ENCODE data around the gene PRND. TPM values are rescaled to one million over a fixed set of nuclear protein-coding genes. Genes with fewer than 3 reads are reported as not detected.
"Not testable (repeated sequence)": the region's sequence is repeated elsewhere in the genome, so short reads cannot be mapped to it uniquely, and the experiment has no call there.

The PRND gene
- total RNA-seq, 3 donors from 2014 or later: not detected

DNA sequence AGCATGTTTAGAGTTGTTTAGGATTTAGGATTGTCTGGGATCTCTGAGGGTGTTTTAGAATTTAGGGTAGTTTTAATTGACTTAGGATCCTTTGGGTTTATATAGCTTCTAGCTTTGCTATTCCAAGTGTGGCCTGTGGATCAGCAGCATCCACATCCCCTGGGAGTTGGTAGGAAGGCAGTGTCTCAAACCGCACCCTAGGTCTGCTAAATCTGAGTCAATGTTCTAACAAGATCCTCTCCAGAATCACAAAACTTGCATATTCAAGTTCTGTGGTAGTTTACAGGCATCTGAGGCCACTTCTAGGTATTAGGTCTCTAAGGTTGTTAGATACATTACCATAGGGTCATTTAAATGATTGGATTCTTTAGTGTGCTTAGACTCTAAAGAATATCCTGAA, 48.3 kb downstream of the PRND start:
- Histone ChIP-seq H3K4me1 (no peaks in the 10 kb centered on the region), H3K27me3 (no peaks in the 10 kb centered on the region), H3K27ac (no peak overlapping the region), H3K9me3 (peaks cover 0 to 14% of the 10 kb centered on the region in 2 donors), H3K4me3 (no peak overlapping the region), H3K36me3 (no peaks in the 10 kb centered on the region)
- TF ChIP-seq POLR2AphosphoS5 (IDR thresholded peaks at IDR 0.05) (no peak), POLR2A (IDR thresholded peaks at IDR 0.05) (no peak)
- TF ChIP-seq, protein P1, sequence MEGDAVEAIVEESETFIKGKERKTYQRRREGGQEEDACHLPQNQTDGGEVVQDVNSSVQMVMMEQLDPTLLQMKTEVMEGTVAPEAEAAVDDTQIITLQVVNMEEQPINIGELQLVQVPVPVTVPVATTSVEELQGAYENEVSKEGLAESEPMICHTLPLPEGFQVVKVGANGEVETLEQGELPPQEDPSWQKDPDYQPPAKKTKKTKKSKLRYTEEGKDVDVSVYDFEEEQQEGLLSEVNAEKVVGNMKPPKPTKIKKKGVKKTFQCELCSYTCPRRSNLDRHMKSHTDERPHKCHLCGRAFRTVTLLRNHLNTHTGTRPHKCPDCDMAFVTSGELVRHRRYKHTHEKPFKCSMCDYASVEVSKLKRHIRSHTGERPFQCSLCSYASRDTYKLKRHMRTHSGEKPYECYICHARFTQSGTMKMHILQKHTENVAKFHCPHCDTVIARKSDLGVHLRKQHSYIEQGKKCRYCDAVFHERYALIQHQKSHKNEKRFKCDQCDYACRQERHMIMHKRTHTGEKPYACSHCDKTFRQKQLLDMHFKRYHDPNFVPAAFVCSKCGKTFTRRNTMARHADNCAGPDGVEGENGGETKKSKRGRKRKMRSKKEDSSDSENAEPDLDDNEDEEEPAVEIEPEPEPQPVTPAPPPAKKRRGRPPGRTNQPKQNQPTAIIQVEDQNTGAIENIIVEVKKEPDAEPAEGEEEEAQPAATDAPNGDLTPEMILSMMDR (IDR thresholded peaks at IDR 0.05): no peak
- intact Hi-C loops (cut with DNase I; ENCODE audit: low total_unique reads): loop anchor here (10.0 kb wide), 1 partner anchor 325 kb away; no protein-coding TSS in a partner anchor
- no peak for DNase-seq (ENCODE audit: low spot score in 2 of 2)

DNA sequence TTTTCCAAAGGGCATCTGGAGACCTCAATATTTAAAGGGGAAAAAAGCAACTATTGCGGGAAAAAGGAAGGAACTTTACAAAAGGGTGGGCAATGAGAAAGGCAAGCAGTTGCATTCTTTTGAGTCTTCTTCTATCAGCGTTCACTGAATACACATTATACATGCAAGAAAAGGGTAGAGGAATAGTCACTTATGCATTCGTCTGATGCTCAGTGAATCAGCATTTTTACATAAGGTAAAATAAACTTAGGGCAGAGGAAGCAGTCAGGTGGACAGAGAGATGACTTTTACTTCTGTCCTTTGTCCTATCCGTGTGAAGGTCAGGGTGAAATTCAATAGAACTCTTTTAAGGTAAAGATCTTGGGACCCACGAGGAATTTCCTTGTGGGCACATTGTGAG, 49.3 kb downstream of the PRND start:
- H3K9me3 ChIP-seq: peaks cover 0 to 14% of the 10 kb centered on the region in 2 donors
- H3K4me1 ChIP-seq: no peaks in the 10 kb centered on the region
- H3K27ac ChIP-seq: no peak overlapping the region
- TF ChIP-seq, protein P1 (IDR thresholded peaks at IDR 0.05): no peak
- TF ChIP-seq POLR2AphosphoS5 (IDR thresholded peaks at IDR 0.05): no peak
- TF ChIP-seq POLR2A (IDR thresholded peaks at IDR 0.05): no peak
- H3K4me3 ChIP-seq: no peak overlapping the region
- H3K36me3 ChIP-seq: no peaks in the 10 kb centered on the region
- no peak for DNase-seq (ENCODE audit: low spot score in 2 of 2)
- intact Hi-C loops (cut with DNase I; ENCODE audit: low total_unique reads): loop anchor here (10.0 kb wide), 1 partner anchor 324 kb away; no protein-coding TSS in a partner anchor
- no peaks in the 10 kb centered on the region for H3K27me3 ChIP-seq

DNA sequence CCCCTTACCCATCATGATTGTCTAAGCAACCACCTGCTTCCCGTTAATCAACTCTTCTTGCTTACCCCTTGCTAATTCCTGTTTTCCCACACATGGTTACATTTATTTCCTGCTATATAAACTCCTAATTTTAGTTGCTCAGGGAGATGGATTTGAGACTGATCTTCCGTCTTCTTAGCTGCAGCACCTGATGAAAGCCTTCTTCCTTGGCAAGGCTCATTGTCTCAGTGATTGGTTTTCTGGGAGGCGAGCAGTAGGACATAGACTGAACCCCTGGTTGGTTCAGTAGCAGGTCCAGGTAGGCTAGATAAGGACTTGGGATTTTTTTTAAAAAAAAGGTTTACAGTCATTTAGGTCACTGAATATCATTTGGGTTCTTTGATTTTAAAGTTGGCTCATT, 50.4 kb downstream of the PRND start:
- Histone ChIP-seq H3K27me3 (no peaks in the 10 kb centered on the region), H3K4me3 (no peak overlapping the region), H3K27ac (no peak overlapping the region), H3K4me1 (no peaks in the 10 kb centered on the region), H3K36me3 (no peaks in the 10 kb centered on the region), H3K9me3 (peaks cover 0 to 14% of the 10 kb centered on the region in 2 donors)
- DNase-seq (ENCODE audit: low spot score in 2 of 2): no peak
- TF ChIP-seq, protein P1 (IDR thresholded peaks at IDR 0.05): no peak
- TF ChIP-seq POLR2A (IDR thresholded peaks at IDR 0.05) (no peak), POLR2AphosphoS5 (IDR thresholded peaks at IDR 0.05) (no peak)
- intact Hi-C loops (cut with DNase I; ENCODE audit: low total_unique reads): loop anchor here (10.0 kb wide), 1 partner anchor 323 kb away; no protein-coding TSS in a partner anchor

DNA sequence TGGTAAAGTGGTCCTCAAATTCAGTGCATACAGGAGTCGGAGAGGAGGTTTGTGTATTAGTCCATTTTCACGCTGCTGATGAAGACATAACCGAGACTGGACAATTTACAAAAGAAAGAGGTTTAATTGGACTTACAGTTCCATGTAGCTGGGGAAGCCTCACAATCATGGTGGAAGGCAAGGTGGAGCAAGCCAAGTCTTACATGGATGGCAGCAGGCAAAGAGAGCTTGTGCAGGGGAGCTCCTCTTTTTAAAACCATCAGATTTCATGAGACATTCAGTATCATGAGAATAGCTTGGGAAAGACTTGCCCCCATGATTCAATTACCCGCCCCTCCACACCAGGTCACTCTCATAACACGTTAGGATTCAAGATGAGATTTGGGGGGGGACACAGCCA, 51.3 kb downstream of the PRND start:
- not testable (repeated sequence) for H3K4me1 ChIP-seq; H3K4me3 ChIP-seq; H3K36me3 ChIP-seq; DNase-seq (ENCODE audit: low spot score in 2 of 2); H3K27me3 ChIP-seq; H3K27ac ChIP-seq
- intact Hi-C loops (cut with DNase I; ENCODE audit: low total_unique reads): loop anchor here (10.0 kb wide), 1 partner anchor 322 kb away; no protein-coding TSS in a partner anchor
- H3K9me3 ChIP-seq: peaks cover 0 to 14% of the 10 kb centered on the region in 2 donors

DNA sequence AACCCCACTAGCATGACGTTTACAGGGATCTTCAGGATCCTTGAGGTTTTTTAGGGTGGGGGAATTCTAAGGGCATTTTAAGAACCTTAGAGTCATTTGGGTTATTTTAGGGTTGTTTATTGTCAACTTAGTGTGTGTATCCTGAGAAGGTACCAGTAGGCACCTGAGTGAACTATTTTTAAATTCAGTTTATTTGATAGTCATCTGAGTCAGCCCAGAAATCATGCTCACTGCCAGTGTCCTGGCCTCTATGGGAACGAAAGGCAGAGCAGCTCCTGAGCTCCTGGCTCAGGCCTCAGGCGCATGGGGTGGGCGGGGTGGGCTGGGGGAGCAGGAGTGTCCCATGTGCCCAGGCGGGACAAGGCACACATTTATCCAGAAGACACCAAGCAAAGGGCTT, 52.0 kb downstream of the PRND start:
- no peaks in the 10 kb centered on the region for H3K27me3 ChIP-seq
- H3K4me1 ChIP-seq: no peaks in the 10 kb centered on the region
- peaks cover 0 to 14% of the 10 kb centered on the region in 2 donors for H3K9me3 ChIP-seq
- H3K4me3 ChIP-seq: no peak overlapping the region
- no peak overlapping the region for H3K27ac ChIP-seq
- no peak for TF ChIP-seq POLR2AphosphoS5 (IDR thresholded peaks at IDR 0.05)
- TF ChIP-seq, protein P1 (IDR thresholded peaks at IDR 0.05): no peak
- no peak for TF ChIP-seq POLR2A (IDR thresholded peaks at IDR 0.05)
- intact Hi-C loops (cut with DNase I; ENCODE audit: low total_unique reads): loop anchor here (10.0 kb wide), 1 partner anchor 321 kb away; no protein-coding TSS in a partner anchor
- H3K36me3 ChIP-seq: no peaks in the 10 kb centered on the region
- DNase-seq (ENCODE audit: low spot score in 2 of 2): no peak
